ENCODE data around the gene PLEKHM3.

The PLEKHM3 gene

GRCh38 chr2:207782238-207783030 is 242.9 kb downstream of the PLEKHM3 start:
- no peak for DNase-seq

GRCh38 chr2:207779523-207779922 is 245.8 kb downstream of the PLEKHM3 start:
- DNase-seq = no peak

DNA sequence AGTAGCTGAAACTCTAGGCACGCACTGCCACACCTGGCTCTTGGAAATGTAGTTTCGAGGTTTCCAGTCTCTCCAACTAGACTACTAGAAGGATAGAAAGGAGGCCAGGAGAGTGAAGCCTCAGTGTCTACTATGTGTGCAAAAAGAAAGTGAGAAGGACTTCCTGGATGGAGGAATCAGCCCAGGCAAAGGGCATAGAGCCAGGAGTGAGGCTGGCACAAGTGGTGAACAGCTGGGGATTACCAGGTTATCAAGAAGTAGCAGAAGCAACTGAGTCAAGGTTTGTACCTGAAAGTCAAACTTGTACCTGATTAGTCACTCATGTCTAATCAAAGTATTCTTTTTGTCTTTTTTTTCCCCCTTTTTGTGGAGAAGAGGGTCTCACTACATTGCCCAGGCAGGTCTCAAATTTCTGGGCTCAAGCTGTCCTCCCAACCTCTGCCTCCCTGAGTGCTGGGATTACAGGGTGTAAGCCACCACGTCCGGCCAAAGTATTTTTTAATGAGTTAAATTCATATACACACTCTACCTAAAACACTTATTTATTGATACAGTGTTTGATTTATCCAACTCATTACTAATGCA is 246.9 kb downstream of the PLEKHM3 start:
- no peak for DNase-seq

DNA sequence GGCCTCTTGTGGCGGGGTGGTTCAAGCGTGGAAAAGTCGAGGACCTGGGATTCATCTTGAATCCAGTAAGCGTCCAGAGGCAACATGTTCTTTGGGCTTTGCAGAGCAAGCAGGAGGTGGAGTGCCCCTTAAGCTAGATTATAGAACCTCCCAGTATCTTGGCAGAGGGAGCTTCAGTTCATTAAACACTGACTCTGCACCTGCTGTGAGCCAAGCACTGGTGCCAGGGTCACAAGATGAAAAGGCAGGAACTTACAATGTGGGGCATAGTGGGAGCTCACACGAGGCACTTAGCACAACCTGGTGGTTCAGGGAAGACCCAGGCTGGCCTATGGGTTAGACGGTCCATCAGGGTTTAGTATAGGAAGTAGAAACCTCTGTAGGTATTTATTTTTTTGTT is 248.2 kb downstream of the PLEKHM3 start:
- DNase-seq = no peak

DNA sequence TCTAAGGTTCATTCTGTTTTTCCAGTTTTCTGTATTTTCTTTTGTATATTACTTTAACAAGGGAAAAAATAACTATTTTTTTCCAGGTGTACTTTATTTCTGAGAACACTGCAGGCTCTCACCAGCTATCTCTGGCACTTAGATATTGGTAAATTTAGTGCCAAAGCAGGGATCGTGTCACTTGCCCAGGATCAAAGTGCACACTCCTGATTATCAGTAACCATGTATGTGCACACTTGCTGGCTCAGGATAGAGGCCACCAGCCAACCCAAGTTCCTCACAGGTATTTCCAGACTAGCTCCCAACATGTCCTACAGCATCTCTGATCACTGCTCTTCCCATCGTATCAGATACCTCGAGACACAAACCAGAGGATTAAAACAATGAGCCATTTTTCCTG is 249.9 kb downstream of the PLEKHM3 start:
- no peak for DNase-seq

GRCh38 chr2:207772844-207773205 is 252.5 kb downstream of the PLEKHM3 start:
- no peak for DNase-seq

DNA sequence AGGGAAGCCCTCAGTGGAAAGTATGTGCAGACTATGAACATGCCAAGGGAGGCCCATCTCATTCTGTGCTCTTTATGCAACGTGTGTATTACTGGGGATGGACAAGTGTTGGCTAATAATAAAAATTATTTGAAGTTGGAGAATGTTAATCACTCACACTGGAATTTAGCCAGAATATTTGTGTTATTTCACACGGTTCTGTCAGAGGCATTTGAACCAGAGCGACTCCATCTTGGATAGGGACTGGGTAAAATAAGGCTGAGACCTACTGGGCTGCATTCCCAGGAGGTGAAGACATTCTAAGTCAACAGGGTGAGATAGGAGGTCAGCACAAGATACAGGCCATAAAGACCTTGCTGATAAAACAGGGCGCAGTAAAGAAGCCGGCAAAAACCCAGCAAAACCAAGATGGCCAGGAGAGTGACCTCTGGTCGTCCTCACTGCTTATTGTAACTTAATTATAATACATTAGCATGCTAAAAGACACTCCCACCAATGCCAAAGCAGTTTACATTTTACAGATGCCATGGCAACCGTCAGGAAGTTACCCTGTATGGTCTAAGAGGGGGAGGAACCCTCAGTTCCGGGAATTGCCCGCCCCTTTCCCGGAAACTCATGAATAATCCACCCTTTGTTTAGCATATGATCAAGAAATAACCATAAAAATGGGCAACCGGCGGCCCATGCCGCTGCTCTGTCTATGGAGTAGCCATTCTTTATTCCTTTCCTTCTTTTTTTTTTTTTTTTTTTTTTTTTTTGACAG is 253.1 kb downstream of the PLEKHM3 start:
- peak; percentile 30 for DNase-seq

- DNase-seq = no peak
These were observed 253.9 kb downstream of the PLEKHM3 start for GRCh38 chr2:207771421-207771820.

Measured in CD4-positive, alpha-beta T cell treated with Interleukin-12 subunit alpha and Interleukin-12 subunit beta, for 1 hour (primary cell).